ENCODE measurements around the gene PARP8.
A peak's percentile ranks its signal among the peaks of the same experiment; 100 is the strongest.

The PARP8 gene

GRCh38 chr5:50702615-50703366, 36.4 kb downstream of the PARP8 start:
- H3K4me3 ChIP-seq (ENCODE audit: control insufficient read depth, low read depth, low read length) = no peak overlapping the region
- no peak for DNase-seq (ENCODE audit: low read depth)
- TF ChIP-seq CTCF (conservative IDR thresholded peaks at IDR 0.05; ENCODE audit: control insufficient read depth, insufficient read depth, low read depth, low read length) = no peak

- no peak for TF ChIP-seq CTCF (conservative IDR thresholded peaks at IDR 0.05; ENCODE audit: control insufficient read depth, insufficient read depth, low read depth, low read length)
- no peak for DNase-seq (ENCODE audit: low read depth)
- no peak overlapping the region for H3K4me3 ChIP-seq (ENCODE audit: control insufficient read depth, low read depth, low read length)
Observed at GRCh38 chr5:50703367-50703666, 36.9 kb downstream of the PARP8 start.

GRCh38 chr5:50704730-50705129, 38.3 kb downstream of the PARP8 start:
- no peak for DNase-seq (ENCODE audit: low read depth)
- TF ChIP-seq CTCF (conservative IDR thresholded peaks at IDR 0.05; ENCODE audit: control insufficient read depth, insufficient read depth, low read depth, low read length) = no peak
- H3K4me3 ChIP-seq (ENCODE audit: control insufficient read depth, low read depth, low read length) = no peak overlapping the region

- TF ChIP-seq CTCF (conservative IDR thresholded peaks at IDR 0.05; ENCODE audit: control insufficient read depth, insufficient read depth, low read depth, low read length) = no peak
- H3K4me3 ChIP-seq (ENCODE audit: control insufficient read depth, low read depth, low read length) = no peak overlapping the region
- peak; percentile 45 for DNase-seq (ENCODE audit: low read depth)
Observed at GRCh38 chr5:50709471-50709870, 43.0 kb downstream of the PARP8 start.

GRCh38 chr5:50710838-50711237, 44.4 kb downstream of the PARP8 start:
- DNase-seq (ENCODE audit: low read depth) = no peak
- H3K4me3 ChIP-seq (ENCODE audit: control insufficient read depth, low read depth, low read length) = no peak overlapping the region
- no peak for TF ChIP-seq CTCF (conservative IDR thresholded peaks at IDR 0.05; ENCODE audit: control insufficient read depth, insufficient read depth, low read depth, low read length)

GRCh38 chr5:50711280-50711679, 44.8 kb downstream of the PARP8 start:
- peak; percentile 16 for DNase-seq (ENCODE audit: low read depth)
- TF ChIP-seq CTCF (conservative IDR thresholded peaks at IDR 0.05; ENCODE audit: control insufficient read depth, insufficient read depth, low read depth, low read length) = no peak
- no peak overlapping the region for H3K4me3 ChIP-seq (ENCODE audit: control insufficient read depth, low read depth, low read length)

GRCh38 chr5:50712479-50712878, 46.0 kb downstream of the PARP8 start:
- no peak for DNase-seq (ENCODE audit: low read depth)
- H3K4me3 ChIP-seq (ENCODE audit: control insufficient read depth, low read depth, low read length) = no peak overlapping the region
- TF ChIP-seq CTCF (conservative IDR thresholded peaks at IDR 0.05; ENCODE audit: control insufficient read depth, insufficient read depth, low read depth, low read length) = no peak
